ENCODE data around the gene SOHLH1.

The SOHLH1 gene

DNA sequence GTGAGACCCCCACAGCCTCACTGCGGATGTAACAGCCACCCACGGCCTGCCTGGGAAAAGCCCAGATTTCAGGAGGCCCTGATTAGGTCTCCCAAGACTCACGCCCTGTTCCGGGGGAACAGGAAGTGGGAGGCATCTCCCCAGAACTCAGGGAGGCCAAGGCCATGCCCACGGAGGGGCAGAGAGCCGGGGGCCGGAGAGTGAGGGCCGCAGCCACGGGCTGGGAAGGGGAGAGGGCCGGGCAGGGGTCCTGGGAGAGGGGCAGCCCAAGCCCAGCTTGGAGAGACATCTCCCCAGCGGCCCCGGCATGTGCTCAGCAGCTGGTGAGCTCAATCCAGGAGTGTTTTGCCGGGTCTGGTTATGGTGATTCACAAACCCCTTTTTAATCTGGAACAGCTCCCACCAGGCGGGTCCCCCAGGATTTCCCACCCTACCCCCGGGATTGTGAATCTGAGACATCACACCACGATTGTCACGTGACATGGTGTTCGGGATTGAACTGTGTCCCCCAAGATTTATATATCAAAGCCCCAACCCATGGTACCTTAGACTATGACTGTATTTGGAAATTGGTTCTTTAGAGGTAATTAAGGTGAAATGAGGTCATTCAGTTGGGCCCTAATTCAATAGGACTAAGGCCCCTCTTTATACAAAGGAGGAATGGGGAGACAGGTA, 29.3 kb upstream of the SOHLH1 start:
- DNase-seq: no peak

DNA sequence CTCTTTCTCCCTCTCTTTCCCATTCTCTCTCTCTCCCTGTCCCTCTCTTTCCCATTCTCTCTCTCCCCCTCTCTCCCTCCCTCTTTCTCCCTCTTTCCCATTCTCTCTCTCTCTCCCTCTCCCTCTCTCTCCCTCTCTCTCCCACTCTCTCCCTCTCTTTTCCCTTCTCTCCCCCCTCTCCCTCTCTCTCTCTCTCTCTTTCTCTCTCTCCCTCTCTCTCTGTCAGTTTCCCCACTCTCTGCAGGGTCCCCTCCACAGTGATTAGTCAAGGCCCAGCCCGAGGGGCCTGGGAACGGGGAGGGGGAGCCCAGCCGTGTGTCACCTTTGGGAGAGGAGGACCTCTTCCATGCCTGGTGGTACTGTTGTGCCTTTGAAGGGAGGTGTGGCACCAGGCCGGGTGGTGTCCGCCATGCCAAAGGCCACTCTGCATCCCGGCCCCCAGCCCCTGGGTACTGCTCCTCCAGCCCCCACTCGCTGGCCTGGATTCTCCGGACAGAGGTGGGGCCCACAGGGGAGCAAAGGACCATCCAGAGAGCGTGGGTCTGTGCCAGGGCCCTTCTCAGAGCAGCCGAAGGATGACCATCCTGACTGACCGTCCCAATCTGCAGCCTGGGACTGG, 28.1 kb upstream of the SOHLH1 start:
- no peak for DNase-seq

- DNase-seq: no peak
Observed at GRCh38 chr9:135726138-135726853, 27.0 kb upstream of the SOHLH1 start.

- no peak for DNase-seq
Observed at GRCh38 chr9:135724186-135724787, 25.0 kb upstream of the SOHLH1 start.

DNA sequence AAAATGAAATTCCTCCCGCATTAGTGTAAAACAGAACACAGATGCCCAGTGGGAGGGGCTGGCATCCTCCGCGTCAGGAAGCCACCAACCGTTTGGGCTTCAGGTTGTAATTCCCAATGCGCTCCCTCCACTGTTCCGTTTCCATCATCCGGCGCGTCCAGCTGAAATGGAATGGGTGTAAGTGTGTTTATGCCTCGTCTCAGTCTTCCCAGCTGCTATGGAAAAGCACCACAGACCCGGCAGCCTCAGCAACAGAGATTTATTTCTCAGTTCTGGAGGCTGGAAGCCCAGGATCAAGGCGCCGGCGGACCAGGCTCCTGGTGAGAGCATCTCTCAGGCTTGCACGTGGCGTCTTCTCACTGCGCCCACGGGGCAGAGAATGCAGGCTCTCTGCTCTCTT, 23.1 kb upstream of the SOHLH1 start:
- DNase-seq: no peak

GRCh38 chr9:135719472-135719871, 20.2 kb upstream of the SOHLH1 start:
- no peak for DNase-seq

DNA sequence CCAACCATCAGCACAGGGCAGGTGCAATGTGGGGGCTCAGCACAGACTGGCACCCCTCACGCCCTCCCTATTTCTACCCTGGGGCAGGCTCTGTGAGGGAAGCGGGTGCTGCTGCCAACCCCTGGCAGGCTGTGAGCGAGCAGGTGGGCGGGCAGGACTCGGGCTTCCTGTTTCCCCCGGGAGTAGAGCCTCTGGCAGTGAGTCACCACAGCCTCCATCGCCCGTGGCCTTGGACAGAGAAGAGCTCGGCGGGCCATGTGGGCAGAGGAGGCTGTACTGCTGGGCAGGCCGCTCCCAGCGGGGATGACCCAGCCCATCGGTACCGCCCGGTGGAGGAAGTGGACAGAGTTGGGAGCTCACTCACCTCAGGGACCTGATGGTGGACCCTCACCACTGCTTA, 19.3 kb upstream of the SOHLH1 start:
- DNase-seq: no peak

DNA sequence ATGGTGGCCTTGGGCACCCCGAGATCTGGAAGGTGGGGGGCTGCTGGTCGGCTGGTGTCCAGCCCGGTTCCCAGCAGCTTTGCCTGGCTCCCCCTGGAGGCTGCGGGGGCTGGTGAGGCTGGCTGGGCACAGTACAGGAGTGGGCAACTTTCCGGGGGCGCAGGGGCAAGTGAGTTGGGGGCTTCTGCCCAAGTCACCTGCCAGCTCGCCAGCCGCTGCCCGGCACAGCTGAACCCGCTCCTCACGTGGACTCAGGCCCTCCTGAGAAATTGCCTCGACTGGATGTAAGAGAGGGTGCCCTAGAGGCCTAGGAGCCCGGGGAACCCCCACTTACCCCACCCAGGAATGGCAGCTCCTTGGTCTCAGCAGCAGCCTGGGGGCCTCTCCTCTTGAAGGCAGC, 18.1 kb upstream of the SOHLH1 start:
- DNase-seq: no peak

DNA sequence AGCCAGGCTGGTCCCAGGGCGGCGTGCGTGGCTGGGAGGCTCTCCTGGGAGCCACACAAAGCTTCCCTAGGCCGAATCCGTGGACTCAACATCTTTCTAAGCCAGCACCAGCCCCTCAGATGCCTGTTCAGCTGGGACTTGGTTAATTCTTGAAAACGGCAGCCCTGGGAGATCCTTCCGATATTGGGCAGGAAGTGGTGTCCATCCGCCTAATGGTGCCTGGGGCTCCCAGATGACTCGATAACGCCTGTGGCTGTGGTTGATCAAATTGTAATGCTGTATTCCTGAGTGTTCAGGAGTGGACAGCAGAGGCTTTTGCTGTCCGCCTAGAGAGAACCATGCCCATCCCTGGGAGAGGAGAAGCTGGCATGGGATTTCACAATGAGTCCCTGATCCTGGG, 16.8 kb upstream of the SOHLH1 start:
- DNase-seq: no peak

DNA sequence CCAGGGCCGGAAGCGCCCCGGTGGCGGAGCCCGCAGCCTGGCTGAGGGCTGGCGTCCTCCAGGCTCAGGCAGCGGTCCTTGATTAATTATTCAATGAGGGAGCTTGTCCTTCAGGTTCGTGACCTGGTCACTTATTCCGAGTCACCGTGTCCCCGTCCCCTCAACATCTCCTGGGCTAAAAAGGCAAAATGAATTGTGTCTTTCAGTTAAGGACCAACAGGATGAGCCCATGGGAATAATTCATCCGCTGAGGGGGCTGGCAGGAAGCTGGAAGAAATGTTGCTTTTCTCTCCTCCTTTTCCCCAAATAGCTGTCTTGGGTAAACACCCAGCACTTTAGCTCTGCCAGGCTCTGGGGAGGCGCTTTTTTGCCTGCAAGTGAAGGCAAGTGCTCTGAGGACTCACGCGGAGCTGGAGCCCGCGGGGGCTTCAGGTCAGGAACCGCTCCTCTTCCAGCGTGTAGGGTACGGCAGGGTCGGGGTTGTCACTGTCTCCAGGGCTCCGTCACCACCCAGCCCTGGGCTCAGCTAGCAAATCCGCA, 15.8 kb upstream of the SOHLH1 start:
- DNase-seq: no peak

DNA sequence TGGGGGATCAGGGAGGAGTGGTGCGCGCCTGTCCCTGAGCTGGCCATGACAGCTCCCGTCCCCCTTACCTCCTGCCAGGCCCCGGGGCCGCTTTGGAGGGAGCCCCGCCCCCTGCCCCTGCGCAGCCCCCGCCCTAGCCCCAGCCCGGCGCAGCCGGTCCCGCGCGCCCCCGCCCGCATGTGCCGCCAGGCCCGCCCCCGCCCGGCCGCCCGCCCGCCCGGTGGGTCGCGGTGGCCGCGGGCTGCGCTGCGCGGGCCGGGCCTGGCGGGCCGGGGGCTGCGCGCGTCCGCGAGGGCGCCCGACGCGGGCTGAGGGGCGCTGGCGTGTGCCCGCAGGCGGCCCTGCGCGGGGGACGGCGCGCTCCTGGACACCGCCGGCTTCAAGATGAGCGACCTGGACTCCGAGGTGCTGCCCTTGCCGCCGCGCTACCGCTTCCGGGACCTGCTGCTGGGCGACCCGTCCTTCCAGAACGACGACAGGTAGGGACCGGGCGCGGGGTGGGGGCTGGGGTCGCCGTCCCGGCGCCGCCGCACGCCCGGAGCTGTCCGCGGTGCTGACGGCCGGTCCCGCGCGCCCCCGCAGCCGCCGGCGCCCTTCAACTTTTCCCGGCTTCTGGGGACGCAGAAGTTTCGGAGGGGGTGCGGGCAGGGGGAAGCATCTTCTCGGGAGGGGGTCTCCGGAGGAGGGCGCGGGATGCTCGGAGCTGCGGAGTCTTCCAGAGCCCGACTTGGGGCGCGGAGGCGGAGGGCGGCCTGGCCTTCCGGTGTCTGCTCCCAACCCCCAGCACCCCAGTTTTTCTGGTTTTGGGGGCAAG, 15.2 kb upstream of the SOHLH1 start:
- no peak for DNase-seq

DNA sequence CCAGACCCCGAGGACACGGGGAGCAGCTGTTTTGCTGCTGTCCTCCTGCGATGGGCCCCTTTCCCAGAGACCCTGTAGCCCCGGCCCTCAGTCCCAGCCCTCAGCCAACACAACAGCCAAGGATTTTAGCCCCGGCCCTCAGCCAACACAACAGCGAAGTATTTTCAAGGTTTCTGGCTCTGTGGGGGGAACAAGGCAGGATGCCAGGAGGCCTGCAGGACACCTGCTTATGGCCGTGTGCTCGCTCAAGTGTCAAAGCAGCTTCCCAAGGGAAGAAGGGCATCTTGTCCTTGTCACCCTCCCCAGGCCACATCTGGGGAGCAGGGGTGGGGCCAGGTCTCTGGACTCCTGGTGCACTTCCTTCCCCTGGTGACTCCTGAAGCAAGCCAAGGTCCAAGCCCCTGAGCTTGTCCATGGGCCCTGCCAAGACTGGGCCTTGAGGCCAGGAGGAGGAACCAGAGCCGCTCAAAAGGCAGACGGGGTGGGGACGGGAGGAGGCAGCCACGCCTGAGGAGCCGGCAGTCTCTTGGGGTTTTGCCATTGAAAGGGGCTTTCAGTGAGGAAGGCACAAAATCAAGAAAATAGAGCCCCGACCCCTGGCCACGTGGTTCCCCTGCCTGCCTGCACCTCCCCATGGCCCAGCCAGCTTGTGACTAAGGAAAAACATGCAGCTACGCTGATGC, 13.5 kb upstream of the SOHLH1 start:
- DNase-seq: no peak

- no peak for DNase-seq
Observed at GRCh38 chr9:135711881-135712280, 12.6 kb upstream of the SOHLH1 start.

DNA sequence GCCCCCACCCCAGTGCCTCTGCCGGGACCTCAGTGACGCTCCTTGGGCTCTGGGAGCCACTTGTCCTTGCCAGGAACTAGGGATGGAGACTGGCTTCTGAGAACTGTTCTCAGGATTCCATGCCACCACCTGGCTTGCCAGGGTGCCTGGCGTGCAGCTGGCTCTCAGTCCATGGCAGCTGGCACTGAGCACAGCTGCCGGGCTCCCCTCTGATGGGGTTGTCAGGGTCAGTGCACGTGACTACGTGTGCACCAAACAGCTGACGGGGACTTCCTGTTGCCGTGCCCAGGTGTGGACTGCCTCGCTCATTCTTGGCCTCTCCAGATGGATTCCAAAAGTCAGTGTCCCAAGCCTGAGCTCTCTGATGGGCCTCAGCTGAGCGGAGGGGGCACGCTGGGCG, 12.1 kb upstream of the SOHLH1 start:
- DNase-seq: no peak

DNA sequence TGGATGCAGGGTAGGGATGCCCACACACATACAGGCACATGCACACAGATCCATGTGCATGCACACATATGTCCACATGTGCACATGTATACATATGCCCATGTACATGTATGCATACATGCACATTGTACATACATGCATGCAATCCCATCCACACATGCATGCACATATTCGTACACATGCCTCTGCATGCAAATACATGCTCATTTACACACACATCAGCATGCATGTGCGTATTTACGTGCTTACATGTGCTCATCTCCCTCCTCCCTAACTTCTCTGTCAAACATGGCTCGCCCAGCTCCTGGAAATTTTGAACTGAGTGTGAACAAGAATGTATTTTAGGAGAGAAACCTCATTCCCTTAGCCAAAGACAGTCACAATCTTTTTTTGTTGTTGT, 8.9 kb upstream of the SOHLH1 start:
- no peak for DNase-seq

DNA sequence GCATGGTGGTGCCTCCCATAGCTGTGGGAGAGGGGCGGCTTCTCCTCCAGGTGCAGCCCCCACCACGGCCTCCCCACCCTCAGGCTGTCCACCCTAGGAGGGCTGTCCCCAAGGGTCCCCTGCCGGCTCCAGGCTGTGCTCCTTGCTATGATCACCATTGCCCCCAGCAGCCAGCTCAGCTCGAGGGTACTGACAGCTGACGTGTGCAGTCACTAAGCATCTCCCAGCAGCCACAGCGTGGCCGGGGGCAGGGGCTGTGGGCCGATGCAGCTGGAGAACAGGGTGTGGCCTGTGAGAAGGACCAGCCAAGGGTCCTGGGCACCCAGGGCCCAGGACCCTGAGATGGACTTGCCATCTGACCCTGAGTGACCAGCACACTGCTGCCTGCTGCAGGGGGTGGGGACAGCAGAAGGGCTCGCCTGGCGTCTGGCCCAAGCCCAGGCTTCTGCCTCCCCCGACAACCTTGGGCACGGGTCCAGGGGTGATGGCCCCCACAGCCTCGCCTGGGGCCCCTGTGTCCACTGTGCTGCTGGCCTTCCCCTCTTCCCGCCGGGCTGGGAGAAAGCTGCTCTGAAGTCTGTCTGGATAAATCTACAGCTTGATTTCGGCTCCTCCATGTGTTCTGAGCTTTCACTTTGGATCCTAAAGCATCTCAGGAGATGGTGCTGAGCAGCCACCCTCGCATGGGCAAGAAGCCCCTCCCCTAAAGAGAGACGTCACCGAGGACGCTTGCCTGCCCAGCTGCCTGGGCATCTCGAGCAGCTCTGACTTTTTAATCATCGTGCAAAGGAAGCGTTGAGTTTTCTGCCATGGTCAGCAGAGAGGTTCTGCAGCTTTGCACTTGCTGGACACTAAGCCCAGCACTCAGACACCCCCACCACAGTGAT, 8.2 kb upstream of the SOHLH1 start:
- no peak for DNase-seq

- DNase-seq: no peak
Observed at GRCh38 chr9:135706288-135706687, 7.0 kb upstream of the SOHLH1 start.

DNA sequence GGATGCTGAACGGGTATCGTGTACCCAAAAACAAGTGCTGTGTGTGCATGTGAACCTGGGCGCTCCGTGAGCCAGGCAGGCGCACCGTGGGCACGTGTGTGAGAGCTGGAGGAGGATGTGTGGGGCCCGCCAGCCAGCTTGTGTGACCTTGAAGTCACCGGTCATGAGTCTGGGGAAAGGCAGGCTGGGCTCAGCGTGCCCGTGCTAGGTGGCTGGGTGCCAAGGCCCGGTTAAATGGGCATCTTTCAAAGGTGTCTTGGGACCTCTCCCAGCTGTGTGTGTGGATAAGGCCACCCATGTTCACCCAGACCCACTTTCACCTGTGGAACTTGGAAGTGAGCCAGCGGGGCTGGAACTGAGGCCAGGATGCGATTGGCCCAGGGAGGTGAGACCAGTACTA, 6.1 kb upstream of the SOHLH1 start:
- no peak for DNase-seq

DNA sequence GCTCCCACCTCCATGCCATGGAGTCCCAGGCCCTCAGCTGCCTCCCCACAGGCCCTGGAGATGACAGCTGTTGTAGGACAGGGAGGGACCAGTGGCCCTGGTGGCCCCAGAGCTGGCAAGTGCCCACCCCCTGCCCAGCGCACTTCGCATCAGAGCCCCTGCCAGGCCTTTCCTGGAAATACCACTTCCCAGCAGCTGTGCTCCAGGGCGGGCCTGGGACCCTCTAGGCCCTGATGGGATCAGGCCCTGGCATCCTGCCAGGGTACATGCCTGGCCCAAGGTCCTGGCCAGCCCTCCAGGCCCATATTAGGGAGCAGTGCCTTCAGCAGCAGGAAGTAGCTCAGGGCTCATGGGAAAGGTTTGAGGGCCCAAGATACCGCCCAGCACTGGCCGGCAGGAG, 5.2 kb upstream of the SOHLH1 start:
- no peak for DNase-seq

DNA sequence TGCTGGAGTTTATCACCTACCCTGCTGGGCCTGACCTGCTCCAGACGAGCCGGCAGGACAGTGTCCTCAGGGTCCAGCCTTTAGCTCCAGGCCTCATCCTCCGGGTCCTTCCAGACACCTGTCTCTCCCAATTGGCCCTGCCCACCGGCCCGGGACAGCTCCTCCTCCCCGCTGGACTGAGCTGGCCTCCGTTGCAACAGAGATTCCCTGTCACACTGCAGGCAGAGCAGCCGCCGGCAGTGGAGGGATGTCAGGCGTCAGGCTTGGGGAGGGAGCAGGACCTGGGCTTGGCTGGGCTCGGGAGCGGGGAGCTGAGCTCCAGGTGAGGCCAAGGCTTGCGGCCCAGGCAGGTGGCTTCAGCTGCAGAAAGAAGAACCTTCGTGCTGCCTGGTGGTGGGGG, 4.4 kb upstream of the SOHLH1 start:
- no peak for DNase-seq
